HCT116 (cell line): Measurements from ENCODE around the gene CAPN5. TPM values are rescaled to one million over a fixed set of nuclear protein-coding genes. Genes with fewer than 3 reads are reported as not detected.

Experiments used
- ATAC-seq: fragments of 200-7000 bp; cut with Tn5 transposase; 2 replicates; pipeline ENCODE4 v1.9.1; 2020; ENCODE audit warnings: mild to moderate bottlenecking, moderate library complexity
- BruUV-seq: library from RNA; stranded (reverse); fragments of 400-500 nt; replicated peaks from 2 replicates; lab custom pipeline; 2021; lab: Mats Ljungman, UMichigan
- CTCF ChIA-PET: fragments of 300-600 bp; sonication (Branson Sonifier 250); formaldehyde crosslinking; loops from one replicate; lab custom pipeline; 2021; ENCODE audit warnings: antibody characterized with exemption; lab: Charles Lee
- POLR2A ChIA-PET: fragments of 300-600, 350-600 bp; sonication (Branson Sonifier 250); formaldehyde crosslinking; loops from one replicate; lab custom pipeline; 2021; ENCODE audit warnings: antibody characterized with exemption; lab: Charles Lee
- RAD21 ChIA-PET, 2 experiments: fragments of 300-600 bp; sonication (Branson Sonifier 250); formaldehyde crosslinking; loops; one replicate each; lab custom pipeline; 2023; ENCODE audit warnings: low total read pairs in 2 of 2; ENCODE audit not compliant: uncharacterized antibody in 2 of 2, unreplicated experiment in 2 of 2, low non-redundant PET in 1 of 2; lab: Charles Lee
- DNase-seq: peaks from one replicate; pipeline ENCODE4 v3.0.0-alpha.2; 2010; ENCODE audit warnings: low read depth, low spot score
- H2AFZ ChIP-seq: fragments of 200-600 bp; shearing (Covaris generic), sonication (generic); 2 replicates; pipeline ENCODE4 v1.6.1; 2017; ENCODE audit warnings: low read depth, mixed run types, mixed read lengths, antibody characterized with exemption, low read length; ENCODE audit not compliant: poor library complexity, severe bottlenecking
- H3K27ac ChIP-seq: 2 replicates; pipeline ENCODE4 v1.5.1; 2012; ENCODE audit warnings: low read depth, low read length
- H3K27me3 ChIP-seq: fragments of 200-600 bp; sonication (generic); 2 replicates; pipeline ENCODE4 v1.6.1; 2016; ENCODE audit warnings: mixed run types, low read length, mixed read lengths; ENCODE audit not compliant: insufficient read depth
- H3K36me3 ChIP-seq, 2 experiments: fragments of 200-500 bp in 1 of 2; fragments of 200-600 bp in 1 of 2; sonication (Bioruptor generic) in 1 of 2; sonication (generic) in 1 of 2; 2 replicates each; pipeline versions ENCODE4 v1.5.1 to v1.6.1; 2014 to 2016; ENCODE audit warnings: low read length in 2 of 2, inconsistent platforms in 1 of 2, mixed read lengths in 1 of 2, mixed run types in 1 of 2; ENCODE audit not compliant: insufficient read depth in 2 of 2, control insufficient read depth in 1 of 2
- H3K4me1 ChIP-seq, 2 experiments: fragments of 200-600 bp in 1 of 2; sonication (generic) in 1 of 2; 2 replicates each; pipeline versions ENCODE4 v1.5.1 to v1.6.1; 2012 to 2017; ENCODE audit warnings: low read length in 2 of 2, inconsistent platforms in 1 of 2, mild to moderate bottlenecking in 1 of 2, mixed read lengths in 1 of 2, mixed run types in 1 of 2, moderate library complexity in 1 of 2; ENCODE audit not compliant: insufficient read depth in 2 of 2, control insufficient read depth in 1 of 2
- H3K4me2 ChIP-seq: fragments of 200-600 bp; sonication (generic); 2 replicates; pipeline ENCODE4 v1.6.1; 2017; ENCODE audit warnings: mixed run types, low read length, mixed read lengths
- H3K4me3 ChIP-seq, 2 experiments: fragments of 200-600 bp in 1 of 2; sonication (generic) in 1 of 2; replicated peaks in 1 of 2; 2 replicates each; pipeline ENCODE4 v1.5.1; 2011 to 2016; ENCODE audit warnings: low read length in 2 of 2, control low read depth in 1 of 2, low read depth in 1 of 2, mild to moderate bottlenecking in 1 of 2, mixed read lengths in 1 of 2, mixed run types in 1 of 2
- H3K79me2 ChIP-seq: fragments of 200-600 bp; sonication (generic); 2 replicates; pipeline ENCODE4 v1.6.1; 2017; ENCODE audit warnings: mild to moderate bottlenecking, mixed run types, low read length, moderate library complexity, mixed read lengths; ENCODE audit not compliant: insufficient read depth
- H3K9ac ChIP-seq: fragments of 200-600 bp; sonication (generic); 2 replicates; pipeline ENCODE4 v1.6.1; 2016; ENCODE audit warnings: low read length, mixed read lengths
- H3K9me2 ChIP-seq: fragments of 200-600 bp; sonication (generic), shearing (Covaris generic); 2 replicates; pipeline ENCODE4 v1.6.1; 2017; ENCODE audit warnings: mixed run types, mild to moderate bottlenecking, moderate library complexity; ENCODE audit not compliant: insufficient read depth
- H3K9me3 ChIP-seq, 2 experiments: fragments of 200-500 bp in 1 of 2; fragments of 200-600 bp in 1 of 2; sonication (Bioruptor generic) in 1 of 2; sonication (generic) in 1 of 2; 2 replicates each; pipeline ENCODE4 v1.6.1; 2014 to 2017; ENCODE audit warnings: low read length in 2 of 2, mixed read lengths in 2 of 2, inconsistent platforms in 1 of 2, low read depth in 1 of 2, mild to moderate bottlenecking in 1 of 2, mixed run types in 1 of 2, moderate library complexity in 1 of 2; ENCODE audit not compliant: control insufficient read depth in 1 of 2, insufficient read depth in 1 of 2
- H4K20me1 ChIP-seq: fragments of 200-600 bp; sonication (generic), shearing (Covaris generic); 2 replicates; pipeline ENCODE4 v1.6.1; 2017; ENCODE audit warnings: mixed run types, mild to moderate bottlenecking, moderate library complexity; ENCODE audit not compliant: insufficient read depth
- CBX3 ChIP-seq: IDR thresholded peaks from 2 replicates; pipeline ENCODE4 v1.6.1; 2012; ENCODE audit warnings: low read depth
- ELF1 ChIP-seq: IDR thresholded peaks from 2 replicates; pipeline ENCODE4 v1.6.1; 2012; ENCODE audit warnings: low read depth, borderline replicate concordance
- EZH2phosphoT487 ChIP-seq: fragments of 200-600 bp; IDR thresholded peaks from 2 replicates; pipeline ENCODE4 v1.6.1; 2018; ENCODE audit warnings: antibody characterized with exemption, borderline replicate concordance
- JUND ChIP-seq: IDR thresholded peaks from 2 replicates; pipeline ENCODE4 v1.6.1; 2012
- POLR2AphosphoS5 ChIP-seq: IDR thresholded peaks from 2 replicates; pipeline ENCODE4 v1.6.1; 2011; ENCODE audit warnings: mild to moderate bottlenecking, low read depth, low read length, moderate library complexity
- RAD21 ChIP-seq: IDR thresholded peaks from 2 replicates; pipeline ENCODE4 v1.6.1; 2012; ENCODE audit warnings: low read depth, mild to moderate bottlenecking
- SRF ChIP-seq: IDR thresholded peaks from 2 replicates; pipeline ENCODE4 v1.6.1; 2012; ENCODE audit warnings: low read depth
- TCF7L2 ChIP-seq: IDR thresholded peaks from 2 replicates; pipeline ENCODE4 v1.7.0; 2011; ENCODE audit warnings: borderline replicate concordance, inconsistent platforms; ENCODE audit not compliant: insufficient read depth, insufficient read length; ENCODE audit errors: extremely low read depth
- ZFX ChIP-seq: fragments of 450-650 bp; IDR thresholded peaks from 2 replicates; pipeline ENCODE4 v1.6.1; 2017
- intact Hi-C: fragments of 100-400 bp; cut with micrococcal nuclease; formaldehyde crosslinking; loops from 2 replicates; pipeline ENCODE4 v1.10.0; 2022
- total RNA-seq: library from RNA; stranded (reverse); gene quantifications from one replicate; pipeline ENCODE4 v1.2.1, GENCODE V29; 2021; ENCODE audit not compliant: unreplicated experiment
- TF ChIP-seq, protein P1 (sequence below): IDR thresholded peaks from 2 replicates; pipeline ENCODE4 v1.6.1; 2011; ENCODE audit warnings: mild to moderate bottlenecking, low read length, moderate library complexity; ENCODE audit not compliant: insufficient replicate concordance; ENCODE audit errors: extremely low read depth

Gene CAPN5
- total RNA-seq, 1 experiment from 2014 or later = 8.6 TPM

- Histone ChIP-seq H3K4me3 (no peak within 1 kb of the TSS), H3K9me3 (no peaks in the 10 kb centered on the region), H4K20me1 (no peaks in the 10 kb centered on the region), H3K9ac (no peak within 1 kb of the TSS), H3K4me1 (peaks cover 11 to 18% of the 10 kb centered on the region in 2 experiments), H3K27me3 (no peaks in the 10 kb centered on the region), H3K27ac (no peak within 1 kb of the TSS), H3K36me3 (no peaks in the 10 kb centered on the region), H3K9me2 (no peaks in the 10 kb centered on the region), H3K79me2 (no peaks in the 10 kb centered on the region), H3K4me2 (no peak within 1 kb of the TSS), H2AFZ (no peak within 1 kb of the TSS)
- BruUV-seq = no TSS peak
- ChIA-PET POLR2A (no interaction called here), CTCF (interaction anchor here (1.9 kb wide), 1 partner anchor 11 kb away, joined by 14 read pairs; no protein-coding TSS in a partner anchor), RAD21 (no interaction called here)
- no peak for TF ChIP-seq POLR2AphosphoS5
- TF ChIP-seq, protein P1, sequence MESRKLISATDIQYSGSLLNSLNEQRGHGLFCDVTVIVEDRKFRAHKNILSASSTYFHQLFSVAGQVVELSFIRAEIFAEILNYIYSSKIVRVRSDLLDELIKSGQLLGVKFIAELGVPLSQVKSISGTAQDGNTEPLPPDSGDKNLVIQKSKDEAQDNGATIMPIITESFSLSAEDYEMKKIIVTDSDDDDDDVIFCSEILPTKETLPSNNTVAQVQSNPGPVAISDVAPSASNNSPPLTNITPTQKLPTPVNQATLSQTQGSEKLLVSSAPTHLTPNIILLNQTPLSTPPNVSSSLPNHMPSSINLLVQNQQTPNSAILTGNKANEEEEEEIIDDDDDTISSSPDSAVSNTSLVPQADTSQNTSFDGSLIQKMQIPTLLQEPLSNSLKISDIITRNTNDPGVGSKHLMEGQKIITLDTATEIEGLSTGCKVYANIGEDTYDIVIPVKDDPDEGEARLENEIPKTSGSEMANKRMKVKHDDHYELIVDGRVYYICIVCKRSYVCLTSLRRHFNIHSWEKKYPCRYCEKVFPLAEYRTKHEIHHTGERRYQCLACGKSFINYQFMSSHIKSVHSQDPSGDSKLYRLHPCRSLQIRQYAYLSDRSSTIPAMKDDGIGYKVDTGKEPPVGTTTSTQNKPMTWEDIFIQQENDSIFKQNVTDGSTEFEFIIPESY = no peak
- no peak for TF ChIP-seq ELF1
- TF ChIP-seq EZH2phosphoT487 = no peak
- TF ChIP-seq JUND = no peak
- TF ChIP-seq CBX3 = no peak
- TF ChIP-seq RAD21 = no peak
- TF ChIP-seq SRF = no peak
- no peak for TF ChIP-seq TCF7L2
- no peak for TF ChIP-seq ZFX
- no peak for DNase-seq
- ATAC-seq = no peak
- intact Hi-C loops = no loop called here
These were observed 35.8 kb downstream of the CAPN5 start, which contains the start of gene OMP for GRCh38 chr11:77102246-77103210. OMP (plus strand) TSS chr11:77102840; CDS start chr11:77102840, 0 bp downstream.
